ENCODE data around the gene KIF14.

DNA sequence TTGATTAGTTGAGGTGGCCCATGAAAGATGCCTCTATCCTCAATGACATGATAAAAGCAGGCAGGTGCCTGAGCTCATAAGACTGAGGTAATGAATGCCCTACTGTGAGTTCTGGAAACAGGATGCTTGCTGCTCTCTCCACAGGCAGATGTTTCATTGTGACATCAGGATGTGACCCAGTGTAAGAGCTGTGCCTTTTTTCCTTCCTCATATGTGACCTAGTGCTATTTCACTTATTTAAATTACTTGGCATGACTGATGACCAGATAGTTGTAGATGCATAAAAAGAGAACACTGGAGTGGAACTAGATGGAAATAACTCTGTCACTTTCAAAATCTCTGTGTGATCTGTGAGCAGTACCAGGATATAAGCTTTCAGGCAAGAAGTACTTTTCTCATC, 31.9 kb downstream of the KIF14 start:
- TF ChIP-seq, protein P1, sequence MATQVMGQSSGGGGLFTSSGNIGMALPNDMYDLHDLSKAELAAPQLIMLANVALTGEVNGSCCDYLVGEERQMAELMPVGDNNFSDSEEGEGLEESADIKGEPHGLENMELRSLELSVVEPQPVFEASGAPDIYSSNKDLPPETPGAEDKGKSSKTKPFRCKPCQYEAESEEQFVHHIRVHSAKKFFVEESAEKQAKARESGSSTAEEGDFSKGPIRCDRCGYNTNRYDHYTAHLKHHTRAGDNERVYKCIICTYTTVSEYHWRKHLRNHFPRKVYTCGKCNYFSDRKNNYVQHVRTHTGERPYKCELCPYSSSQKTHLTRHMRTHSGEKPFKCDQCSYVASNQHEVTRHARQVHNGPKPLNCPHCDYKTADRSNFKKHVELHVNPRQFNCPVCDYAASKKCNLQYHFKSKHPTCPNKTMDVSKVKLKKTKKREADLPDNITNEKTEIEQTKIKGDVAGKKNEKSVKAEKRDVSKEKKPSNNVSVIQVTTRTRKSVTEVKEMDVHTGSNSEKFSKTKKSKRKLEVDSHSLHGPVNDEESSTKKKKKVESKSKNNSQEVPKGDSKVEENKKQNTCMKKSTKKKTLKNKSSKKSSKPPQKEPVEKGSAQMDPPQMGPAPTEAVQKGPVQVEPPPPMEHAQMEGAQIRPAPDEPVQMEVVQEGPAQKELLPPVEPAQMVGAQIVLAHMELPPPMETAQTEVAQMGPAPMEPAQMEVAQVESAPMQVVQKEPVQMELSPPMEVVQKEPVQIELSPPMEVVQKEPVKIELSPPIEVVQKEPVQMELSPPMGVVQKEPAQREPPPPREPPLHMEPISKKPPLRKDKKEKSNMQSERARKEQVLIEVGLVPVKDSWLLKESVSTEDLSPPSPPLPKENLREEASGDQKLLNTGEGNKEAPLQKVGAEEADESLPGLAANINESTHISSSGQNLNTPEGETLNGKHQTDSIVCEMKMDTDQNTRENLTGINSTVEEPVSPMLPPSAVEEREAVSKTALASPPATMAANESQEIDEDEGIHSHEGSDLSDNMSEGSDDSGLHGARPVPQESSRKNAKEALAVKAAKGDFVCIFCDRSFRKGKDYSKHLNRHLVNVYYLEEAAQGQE (IDR thresholded peaks at IDR 0.05; ENCODE audit: unreplicated experiment) = no peak
- TF ChIP-seq, protein P2, sequence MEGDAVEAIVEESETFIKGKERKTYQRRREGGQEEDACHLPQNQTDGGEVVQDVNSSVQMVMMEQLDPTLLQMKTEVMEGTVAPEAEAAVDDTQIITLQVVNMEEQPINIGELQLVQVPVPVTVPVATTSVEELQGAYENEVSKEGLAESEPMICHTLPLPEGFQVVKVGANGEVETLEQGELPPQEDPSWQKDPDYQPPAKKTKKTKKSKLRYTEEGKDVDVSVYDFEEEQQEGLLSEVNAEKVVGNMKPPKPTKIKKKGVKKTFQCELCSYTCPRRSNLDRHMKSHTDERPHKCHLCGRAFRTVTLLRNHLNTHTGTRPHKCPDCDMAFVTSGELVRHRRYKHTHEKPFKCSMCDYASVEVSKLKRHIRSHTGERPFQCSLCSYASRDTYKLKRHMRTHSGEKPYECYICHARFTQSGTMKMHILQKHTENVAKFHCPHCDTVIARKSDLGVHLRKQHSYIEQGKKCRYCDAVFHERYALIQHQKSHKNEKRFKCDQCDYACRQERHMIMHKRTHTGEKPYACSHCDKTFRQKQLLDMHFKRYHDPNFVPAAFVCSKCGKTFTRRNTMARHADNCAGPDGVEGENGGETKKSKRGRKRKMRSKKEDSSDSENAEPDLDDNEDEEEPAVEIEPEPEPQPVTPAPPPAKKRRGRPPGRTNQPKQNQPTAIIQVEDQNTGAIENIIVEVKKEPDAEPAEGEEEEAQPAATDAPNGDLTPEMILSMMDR (conservative IDR thresholded peaks at IDR 0.05; ENCODE audit: low read depth in 2 of 2) = no peak

All from GM23338 (cell line).